GM13977 (cell line): Measurements from ENCODE around the gene PTK6.

Experiments used
- DNase-seq: peaks from one replicate; pipeline ENCODE4 v3.0.0; 2012; ENCODE audit warnings: low spot score
- CTCF ChIP-seq: IDR thresholded peaks from 2 replicates; pipeline ENCODE4 v1.5.1; 2012; ENCODE audit warnings: mild to moderate bottlenecking, control low read depth; ENCODE audit not compliant: insufficient read depth; ENCODE audit errors: extremely low read depth, missing control alignments
- in situ Hi-C: fragments of 300-500 bp; cut with MboI; formaldehyde crosslinking; loops from one replicate; pipeline ENCODE4 v1.12.0; 2022; ENCODE audit warnings: low sequenced_read_pairs, low pct_unique_long_range_greater_than_20kb, mixed read lengths, inconsistent platforms; ENCODE audit not compliant: unreplicated experiment

Gene PTK6

GRCh38 chr20:63509088-63509564 is 28.1 kb downstream of the PTK6 start:
- no peak for DNase-seq
- no peak for TF ChIP-seq CTCF
- in situ Hi-C loops, result no loop called here

GRCh38 chr20:63508072-63508768 is 29.0 kb downstream of the PTK6 start:
- no peak for TF ChIP-seq CTCF

GRCh38 chr20:63507083-63507743 is 30.0 kb downstream of the PTK6 start:
- in situ Hi-C loops, result no loop called here
- DNase-seq, result no peak
- no peak for TF ChIP-seq CTCF

More at GRCh38 chr20:63508072-63508768, 29.0 kb downstream of the PTK6 start:
- in situ Hi-C loops, result no loop called here
- no peak for DNase-seq

GRCh38 chr20:63505723-63506122 is 31.5 kb downstream of the PTK6 start:
- DNase-seq, result no peak
- in situ Hi-C loops, result no loop called here
- TF ChIP-seq CTCF, result no peak

- no peak for DNase-seq
Measured at GRCh38 chr20:63505281-63505680, 31.9 kb downstream of the PTK6 start.

GRCh38 chr20:63504642-63505041 is 32.5 kb downstream of the PTK6 start:
- in situ Hi-C loops, result no loop called here
- TF ChIP-seq CTCF, result no peak

More at GRCh38 chr20:63505281-63505680, 31.9 kb downstream of the PTK6 start:
- no peak for TF ChIP-seq CTCF
- in situ Hi-C loops, result no loop called here

More at GRCh38 chr20:63504642-63505041, 32.5 kb downstream of the PTK6 start:
- DNase-seq, result no peak
